GM19328 (cell line): ENCODE results near the gene GNAI3.

ENCODE experiments used
- ATAC-seq: cut with Tn5 transposase; IDR thresholded peaks from one replicate; pipeline ENCODE4 v1.9.1; 2021; ENCODE audit warnings: mild to moderate bottlenecking, moderate library complexity; ENCODE audit not compliant: unreplicated experiment

Gene GNAI3

DNA sequence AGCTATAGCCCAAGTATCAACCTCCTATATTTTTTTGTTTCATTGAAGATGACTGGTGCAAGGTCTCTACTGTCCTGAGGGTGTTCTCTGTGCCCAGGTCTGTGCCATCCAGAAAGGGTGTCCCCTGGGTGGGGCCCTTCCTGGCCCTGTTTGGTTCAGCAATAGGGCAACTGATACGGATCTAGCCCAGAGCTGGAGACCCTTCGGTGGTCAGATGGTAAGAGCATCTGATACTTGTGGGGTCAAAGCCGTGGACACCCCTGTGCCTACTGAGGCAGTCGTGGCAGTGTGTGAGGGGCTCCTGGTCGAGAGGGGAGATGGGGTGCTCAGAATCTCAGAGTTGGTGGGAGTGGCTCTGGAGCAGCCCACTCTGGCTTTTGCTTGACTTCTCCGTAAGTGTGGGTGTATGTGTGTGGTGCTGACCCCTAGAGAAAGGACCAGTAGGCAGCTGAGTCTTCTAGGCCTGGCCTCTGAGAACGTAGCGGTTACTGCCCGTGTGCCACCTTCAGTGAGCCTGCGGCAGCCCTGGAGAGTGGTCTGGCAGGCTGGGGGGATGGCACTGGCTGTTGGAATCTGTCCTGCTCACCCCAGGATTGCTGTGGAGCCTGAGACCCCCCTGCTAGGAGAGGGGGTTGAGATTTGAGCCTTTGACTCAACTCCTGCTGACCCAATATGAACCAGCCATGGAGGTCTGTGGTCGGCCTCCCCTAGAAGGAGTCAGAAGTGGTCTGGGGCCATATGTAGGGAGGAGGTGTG, 73.9 kb downstream of the GNAI3 start:
- ATAC-seq: no peak

DNA sequence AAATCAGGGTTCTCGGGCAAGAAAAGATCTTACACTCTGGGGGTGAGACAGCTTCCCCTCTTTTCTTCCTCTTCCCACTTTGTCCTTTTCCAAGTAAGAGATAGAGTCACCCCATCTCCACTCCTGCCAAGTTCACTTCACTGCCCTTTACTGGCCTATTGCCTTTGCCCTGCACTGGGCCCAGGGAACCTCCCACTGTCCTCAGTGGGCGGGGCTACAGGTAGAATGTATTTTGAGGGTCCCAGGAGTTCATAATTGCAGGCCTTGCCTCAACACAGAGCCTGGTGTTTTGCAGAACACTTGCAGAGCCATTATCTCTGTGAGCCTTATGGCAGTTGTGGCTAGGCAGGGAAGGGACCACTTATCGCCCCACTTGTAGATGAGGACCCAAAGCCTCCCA, 74.5 kb downstream of the GNAI3 start:
- ATAC-seq: no peak

GRCh38 chr1:109623601-109624161, 75.3 kb downstream of the GNAI3 start:
- ATAC-seq: no peak

- no peak for ATAC-seq
These were observed 76.0 kb downstream of the GNAI3 start for GRCh38 chr1:109624201-109625010.

GRCh38 chr1:109625176-109625575, 76.8 kb downstream of the GNAI3 start:
- no peak for ATAC-seq

DNA sequence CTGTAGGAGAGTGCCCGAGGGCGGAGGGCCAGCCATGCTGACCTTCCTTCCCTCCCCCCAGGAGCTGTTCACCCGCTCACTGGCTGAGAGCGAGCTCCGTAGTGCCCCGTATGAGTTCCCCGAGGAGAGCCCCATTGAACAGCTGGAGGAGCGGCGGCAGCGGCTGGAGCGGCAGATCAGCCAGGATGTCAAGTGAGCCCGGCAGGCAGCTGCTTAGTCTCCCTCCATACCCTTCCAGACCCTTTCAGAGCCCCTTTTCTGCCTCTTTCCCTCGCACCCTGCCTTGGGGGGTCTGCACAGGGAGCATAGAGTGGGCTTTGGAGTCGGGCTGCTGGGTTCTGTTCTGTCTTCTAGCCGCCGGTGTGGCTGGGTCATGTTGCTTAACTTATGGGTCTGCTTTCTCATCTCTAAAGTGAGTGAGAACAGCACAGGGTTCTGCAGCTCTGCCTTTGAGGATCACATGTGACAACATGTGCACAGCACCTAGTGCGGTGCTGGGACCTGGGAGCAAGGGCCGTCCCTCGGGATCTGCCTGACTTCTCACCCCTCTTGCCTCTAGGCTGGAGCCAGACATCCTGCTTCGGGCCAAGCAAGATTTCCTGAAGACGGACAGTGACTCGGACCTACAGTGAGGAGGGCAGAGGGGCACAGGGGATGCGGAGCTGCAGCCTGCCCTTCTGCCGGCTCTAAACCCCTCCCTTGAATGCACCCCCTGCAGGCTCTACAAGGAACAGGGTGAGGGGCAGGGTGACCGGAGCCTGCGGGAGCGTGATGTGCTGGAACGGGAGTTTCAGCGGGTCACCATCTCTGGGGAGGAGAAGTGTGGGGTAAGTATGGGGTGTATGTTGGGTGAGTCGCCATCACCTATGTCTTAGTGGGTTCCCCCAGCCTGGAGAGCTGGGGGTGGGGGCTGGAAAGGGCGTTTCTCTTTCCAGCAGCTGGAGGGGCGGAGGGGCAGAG, 77.5 kb downstream of the GNAI3 start:
- no peak for ATAC-seq

GRCh38 chr1:109626682-109627408, 78.4 kb downstream of the GNAI3 start:
- no peak for ATAC-seq

GRCh38 chr1:109627692-109628399, 79.4 kb downstream of the GNAI3 start:
- ATAC-seq: no peak

DNA sequence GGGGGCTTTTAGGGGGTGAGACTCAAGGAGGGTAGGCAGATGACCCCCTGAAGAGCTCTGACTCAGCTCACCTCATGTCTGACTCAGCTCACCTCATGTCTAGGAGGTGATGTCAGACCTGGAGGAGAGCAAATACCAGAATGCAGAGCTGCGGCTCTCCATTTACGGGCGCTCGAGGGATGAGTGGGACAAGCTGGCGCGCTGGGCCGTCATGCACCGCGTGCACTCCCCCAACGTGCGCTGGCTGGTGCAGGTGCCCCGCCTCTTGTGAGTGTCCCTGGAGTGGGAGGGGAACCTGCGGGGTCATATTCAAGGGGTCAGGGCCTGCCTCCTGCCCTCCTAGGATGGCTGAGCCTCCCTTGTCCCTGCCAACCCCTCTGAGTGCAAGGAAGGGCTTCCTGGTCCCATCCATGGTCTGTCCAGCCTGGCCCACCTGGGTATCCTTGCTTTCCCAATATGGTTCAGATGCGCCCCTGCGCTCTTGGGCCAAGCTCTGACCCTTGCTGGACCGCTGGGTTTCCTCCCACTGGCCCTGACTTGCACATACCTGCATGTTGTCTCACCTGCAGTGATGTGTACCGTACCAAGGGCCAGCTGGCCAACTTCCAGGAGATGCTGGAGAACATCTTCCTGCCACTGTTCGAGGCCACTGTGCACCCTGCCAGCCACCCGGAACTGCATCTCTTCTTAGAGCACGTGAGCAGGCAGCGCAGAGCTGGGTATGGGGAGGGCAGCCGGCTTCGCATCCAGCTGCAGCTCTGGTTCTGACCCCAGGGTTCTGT, 80.3 kb downstream of the GNAI3 start:
- no peak for ATAC-seq

- ATAC-seq: no peak
These were observed 81.1 kb downstream of the GNAI3 start for GRCh38 chr1:109629372-109630030.

GRCh38 chr1:109630081-109630897, 81.9 kb downstream of the GNAI3 start:
- no peak for ATAC-seq

DNA sequence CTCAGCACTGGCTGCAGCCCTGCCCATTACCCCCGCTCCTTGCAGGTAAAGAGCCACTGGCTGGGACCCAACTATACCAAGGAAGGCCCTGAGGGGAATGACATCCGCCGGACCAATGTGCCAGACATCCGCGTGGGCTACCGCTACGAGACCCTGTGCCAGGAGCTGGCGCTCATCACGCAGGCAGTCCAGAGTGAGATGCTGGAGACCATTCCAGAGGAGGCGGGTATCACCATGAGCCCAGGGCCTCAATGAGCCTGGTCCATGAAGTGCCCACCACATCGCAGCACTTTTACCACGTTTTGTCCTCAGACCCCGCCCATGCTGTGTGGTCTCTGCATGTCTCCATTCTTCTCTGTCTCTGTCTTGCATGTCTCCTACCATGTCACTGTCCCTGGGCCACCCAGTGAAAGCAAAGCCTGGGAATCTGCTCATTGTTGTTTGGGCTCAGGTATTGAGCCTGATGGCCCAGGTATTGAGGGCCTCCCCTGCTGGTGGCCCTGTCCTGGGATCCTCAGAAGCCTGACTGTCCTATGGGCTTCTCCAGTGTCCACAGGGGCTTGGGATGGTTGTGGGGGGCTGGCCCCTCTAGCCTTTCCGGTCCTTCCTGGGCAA, 82.6 kb downstream of the GNAI3 start:
- no peak for ATAC-seq

GRCh38 chr1:109631513-109632505, 83.4 kb downstream of the GNAI3 start:
- ATAC-seq: no peak

- no peak for ATAC-seq
These were observed 84.4 kb downstream of the GNAI3 start for GRCh38 chr1:109632671-109633346.

- no peak for ATAC-seq
These were observed 85.9 kb downstream of the GNAI3 start for GRCh38 chr1:109634292-109634691.
